Activated T-helper 1 cell treated with anti-CD3 and anti-CD28 coated beads, Interleukin-2, amount 50 U/mL, for 16 hours (primary cell): ENCODE measurements around the gene NFIX.

Experiments
- DNase-seq, 2 donors: peaks; one replicate each; pipeline ENCODE4 v3.0.0-alpha.2; 2020; ENCODE audit warnings: low read depth in 1 of 2, low spot score in 1 of 2

The NFIX gene

DNA sequence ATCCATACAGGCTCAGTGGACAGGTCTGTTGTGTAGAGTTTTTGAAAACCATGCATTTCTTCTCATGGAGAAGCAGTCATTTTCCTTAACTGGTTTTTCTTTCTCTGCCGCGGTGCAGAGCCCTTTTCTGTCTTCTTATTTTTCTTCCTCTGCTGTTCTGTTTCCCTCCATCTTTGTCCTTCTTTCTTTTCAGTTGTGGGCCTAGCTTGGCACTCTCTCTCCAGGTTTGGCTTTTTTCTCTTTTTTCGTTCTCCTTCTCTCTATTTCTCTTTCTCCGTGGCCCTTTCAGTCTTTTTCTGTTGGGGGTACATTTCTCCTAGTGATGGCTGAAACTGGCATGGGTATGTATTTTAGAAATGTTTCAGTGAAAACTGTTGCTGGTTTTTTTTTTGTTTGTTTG lies 24.1 kb downstream of the NFIX start:
- DNase-seq = no peak

DNA sequence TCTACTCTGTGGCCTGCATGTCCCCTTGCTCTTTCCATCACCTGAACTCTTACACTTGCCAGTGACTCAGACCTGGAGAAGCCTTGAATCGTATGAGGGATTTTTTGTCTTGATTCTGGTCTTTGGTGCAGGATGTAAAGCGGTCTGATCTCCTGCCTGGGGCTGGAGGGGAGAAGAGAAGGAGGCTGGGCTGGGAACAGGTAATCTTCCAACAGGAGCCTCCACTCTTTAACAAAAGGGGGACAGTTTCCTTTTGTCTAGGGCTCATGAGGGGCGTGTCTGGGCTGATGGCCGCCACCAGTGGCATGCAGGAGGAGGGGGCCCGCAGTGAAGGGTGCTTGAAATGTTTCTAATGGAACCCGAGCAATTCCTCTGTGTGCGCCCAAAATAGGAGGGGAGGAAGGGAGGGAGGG lies 24.7 kb downstream of the NFIX start:
- no peak for DNase-seq

DNA sequence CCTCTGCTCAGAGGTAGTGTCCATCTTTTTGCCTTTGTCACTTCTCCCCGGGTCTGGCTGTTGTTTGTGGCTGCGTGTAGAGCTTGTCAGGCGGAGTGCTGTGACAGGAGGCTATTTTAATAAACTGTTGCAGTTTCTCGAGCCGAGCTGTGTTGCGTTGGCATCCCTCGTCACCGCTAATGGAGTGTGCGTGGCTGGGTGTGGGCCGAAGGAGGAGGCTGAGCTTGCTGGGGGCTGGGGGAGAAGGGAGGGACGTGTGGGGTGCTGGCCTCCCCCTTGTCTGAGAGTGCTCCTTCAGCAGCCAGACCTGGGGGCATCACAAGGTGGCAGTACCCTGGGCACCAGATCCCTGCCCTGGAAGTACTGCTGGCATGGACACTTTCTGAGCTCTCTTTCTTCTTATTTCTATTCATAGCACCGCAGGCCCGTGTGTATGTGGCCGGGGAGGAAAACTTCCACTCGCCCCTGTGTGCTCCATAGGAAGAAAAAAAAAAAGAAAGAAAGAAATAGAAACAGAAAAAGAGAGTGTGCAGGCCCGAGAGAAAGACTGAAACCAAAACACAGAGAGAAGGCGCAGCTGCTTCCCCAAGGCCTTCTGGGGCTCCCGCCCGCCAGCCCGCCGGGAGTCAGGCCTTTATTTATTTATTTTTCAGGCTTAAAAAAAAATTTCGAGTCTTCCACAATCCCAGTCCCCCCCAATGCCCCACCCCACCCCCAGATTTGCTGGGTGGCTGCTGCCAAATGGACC lies 27.0 kb downstream of the NFIX start:
- DNase-seq = no peak

DNA sequence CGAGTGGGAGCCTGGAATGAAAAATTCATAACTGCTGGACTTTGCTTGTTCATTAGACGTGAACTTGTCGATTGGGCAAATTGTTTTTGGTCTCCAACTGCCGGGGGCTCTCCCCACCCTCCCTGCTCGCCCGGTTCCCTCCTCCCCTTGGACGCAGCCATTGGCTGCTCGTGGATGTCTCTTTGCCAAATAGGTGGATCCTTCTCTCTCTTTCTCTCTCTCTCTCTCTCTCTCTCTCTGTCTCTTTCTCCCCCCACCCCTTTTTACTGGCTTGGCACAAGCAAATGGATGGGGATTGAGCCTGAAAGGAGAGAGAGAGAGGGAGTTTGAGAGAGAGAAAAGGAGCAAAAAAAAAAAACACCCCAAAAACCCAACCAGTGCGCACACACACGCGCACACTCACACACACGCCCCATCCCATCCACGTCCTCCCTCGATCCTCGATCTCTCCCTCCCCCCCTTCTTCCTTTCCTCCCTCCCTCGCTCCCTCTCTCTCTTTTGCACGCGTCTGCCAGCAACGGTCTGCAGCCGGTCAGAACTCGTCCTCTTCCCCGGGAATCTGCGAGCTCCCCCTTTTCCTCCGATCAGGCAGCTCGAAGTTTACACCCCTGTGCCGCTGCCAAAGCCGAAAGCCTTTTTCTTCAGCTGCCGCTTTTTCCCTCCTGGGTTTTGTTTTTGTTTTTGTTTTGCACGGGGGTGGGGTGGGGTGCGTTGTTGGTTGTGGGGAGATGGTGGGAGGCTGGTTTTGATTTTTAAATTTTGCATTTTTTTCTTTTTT lies 27.8 kb downstream of the NFIX start:
- no peak for DNase-seq

DNA sequence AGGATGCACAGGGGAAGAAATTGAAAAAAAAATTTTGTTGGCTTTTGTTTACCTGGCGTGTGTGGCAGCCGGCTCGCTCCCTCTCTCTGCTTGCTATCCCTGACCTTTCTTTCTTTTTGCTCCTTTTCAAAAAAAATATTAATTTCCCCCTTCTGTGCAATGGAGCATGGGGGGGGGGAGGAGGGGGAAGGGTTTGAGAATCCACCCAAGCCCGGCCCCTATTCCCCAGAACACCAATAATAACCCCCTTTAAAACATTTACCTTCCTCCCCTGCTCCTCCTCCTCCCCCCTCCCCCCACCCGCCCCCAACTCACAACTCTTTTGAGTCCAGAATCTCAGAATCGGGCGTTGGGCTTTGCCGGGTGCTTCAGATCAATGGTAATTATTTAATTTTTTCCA lies 28.4 kb downstream of the NFIX start:
- DNase-seq = no peak

DNA sequence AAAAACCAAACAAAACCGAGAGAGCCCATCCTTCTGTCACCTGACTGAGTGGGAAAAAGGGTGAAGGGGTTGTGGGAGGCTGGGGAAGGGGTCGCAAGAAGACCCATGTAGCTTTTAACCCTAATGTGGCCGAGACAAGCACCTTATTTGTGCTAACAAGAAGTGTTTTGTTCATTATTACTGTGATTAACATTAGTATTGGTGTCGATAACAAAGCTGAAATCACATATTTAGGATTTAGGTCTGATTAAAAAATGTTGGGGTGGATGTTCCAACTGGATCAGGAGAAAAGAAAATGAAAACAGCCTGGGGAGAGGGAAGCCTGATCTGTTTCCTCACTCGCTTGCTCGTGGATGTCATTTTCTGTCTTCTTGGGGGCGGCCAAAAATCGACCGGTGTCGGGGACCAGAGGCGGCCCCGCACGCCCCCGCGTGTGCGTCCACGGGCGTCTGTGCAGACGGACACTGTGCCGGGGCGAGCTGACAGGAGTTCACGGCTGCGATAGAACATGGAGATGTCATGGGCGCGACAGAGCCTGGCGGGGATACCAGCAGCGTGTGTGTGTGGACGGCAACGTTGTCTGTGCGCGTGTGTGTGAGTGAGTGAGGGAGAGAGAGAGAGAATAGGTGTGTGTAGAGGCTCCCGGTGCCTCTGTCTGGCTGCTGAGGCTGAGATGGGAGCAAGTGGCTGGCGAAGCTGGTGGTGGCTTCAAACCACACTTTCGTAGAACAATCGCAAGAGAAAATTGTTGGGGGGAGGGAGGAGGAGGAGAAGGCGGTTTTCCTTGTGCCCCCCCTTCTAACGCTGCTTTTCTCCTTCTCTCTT lies 29.1 kb downstream of the NFIX start:
- no peak for DNase-seq

DNA sequence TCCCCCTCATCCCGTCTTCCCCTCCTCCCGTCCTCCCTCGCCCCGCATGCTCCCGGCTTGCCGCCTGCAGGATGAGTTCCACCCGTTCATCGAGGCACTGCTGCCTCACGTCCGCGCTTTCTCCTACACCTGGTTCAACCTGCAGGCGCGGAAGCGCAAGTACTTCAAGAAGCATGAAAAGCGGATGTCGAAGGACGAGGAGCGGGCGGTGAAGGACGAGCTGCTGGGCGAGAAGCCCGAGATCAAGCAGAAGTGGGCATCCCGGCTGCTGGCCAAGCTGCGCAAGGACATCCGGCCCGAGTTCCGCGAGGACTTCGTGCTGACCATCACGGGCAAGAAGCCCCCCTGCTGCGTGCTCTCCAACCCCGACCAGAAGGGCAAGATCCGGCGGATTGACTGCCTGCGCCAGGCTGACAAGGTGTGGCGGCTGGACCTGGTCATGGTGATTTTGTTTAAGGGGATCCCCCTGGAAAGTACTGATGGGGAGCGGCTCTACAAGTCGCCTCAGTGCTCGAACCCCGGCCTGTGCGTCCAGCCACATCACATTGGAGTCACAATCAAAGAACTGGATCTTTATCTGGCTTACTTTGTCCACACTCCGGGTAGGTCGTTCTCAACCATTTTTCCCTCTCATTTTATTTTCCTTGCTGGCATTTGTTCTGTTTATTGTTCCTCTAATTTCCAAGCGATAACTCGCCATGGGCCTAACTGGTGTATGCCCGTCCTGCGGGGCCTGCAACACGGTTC lies 29.8 kb downstream of the NFIX start:
- DNase-seq = no peak

DNA sequence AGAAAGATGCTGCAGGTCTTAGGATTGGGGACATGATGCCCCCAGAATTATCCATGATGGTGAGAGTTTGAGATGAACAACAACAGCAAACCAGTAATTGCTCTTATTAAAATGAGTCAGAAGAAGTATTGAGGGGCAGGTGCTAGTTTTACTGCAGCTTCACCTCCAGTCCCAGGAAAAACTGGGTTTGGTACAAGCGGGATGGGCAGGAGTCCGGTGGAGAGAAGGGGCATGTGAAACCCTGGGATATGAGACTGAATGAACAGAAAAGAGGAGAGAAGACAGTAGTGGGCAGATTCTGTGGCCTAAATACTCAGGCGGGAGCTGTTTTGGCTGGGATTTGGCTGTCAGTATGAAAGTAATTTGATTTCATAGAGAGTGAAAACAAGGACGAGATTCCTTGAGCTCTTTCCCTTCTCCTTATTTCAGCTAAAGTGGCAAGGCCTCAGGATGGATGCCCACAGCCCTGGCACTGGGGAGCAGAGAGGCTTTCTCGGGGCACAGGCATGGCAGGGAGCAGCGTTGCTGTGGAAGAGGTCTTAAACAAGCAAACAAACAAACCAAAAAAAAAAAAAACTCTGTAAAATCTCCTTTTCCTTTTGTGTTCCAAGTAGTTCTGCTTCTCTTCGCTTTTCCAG lies 30.7 kb downstream of the NFIX start:
- DNase-seq = no peak

DNA sequence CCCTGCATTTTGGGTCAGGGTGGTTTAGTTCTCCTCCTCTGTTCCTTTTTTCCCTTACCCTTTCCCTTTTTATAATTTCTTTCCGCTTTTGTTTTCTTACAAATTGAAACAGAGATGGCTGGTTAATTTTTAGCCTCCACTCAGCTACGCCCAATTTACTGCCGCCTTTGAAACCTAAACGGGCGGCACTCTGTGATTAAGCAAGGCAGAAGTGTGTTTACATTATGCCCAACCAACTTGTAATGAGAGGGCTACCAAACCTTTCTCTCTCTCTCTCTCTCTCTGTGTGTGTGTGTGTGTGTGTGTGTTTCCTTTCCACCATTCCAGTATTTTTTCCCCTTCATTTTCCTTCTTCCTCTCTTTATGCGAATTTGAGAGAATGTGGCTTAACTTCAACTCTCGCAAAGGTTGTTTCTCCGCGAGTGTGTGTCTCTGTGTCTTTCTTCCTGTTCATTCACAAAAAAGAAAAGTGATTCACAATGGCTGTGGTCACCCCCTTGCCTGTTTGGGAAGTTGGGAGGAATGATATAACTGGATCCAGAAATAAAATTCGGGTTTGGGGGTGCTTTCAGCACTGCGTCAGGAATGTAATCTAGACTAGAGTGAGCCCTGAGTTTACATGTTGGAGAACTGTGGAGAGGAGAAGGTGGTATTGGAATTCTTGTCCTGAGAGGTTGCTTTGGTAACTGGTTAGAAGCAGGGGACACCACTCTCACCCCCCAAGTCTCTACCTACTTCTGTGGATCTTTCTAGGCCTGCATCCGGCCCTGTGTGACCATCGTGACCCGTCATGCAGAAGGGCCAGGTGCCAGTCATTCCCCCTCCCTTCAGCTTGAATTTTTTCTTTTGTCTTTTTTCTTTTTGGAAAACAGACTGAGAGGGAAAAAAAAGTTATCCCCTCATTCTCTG lies 31.4 kb downstream of the NFIX start:
- no peak for DNase-seq

DNA sequence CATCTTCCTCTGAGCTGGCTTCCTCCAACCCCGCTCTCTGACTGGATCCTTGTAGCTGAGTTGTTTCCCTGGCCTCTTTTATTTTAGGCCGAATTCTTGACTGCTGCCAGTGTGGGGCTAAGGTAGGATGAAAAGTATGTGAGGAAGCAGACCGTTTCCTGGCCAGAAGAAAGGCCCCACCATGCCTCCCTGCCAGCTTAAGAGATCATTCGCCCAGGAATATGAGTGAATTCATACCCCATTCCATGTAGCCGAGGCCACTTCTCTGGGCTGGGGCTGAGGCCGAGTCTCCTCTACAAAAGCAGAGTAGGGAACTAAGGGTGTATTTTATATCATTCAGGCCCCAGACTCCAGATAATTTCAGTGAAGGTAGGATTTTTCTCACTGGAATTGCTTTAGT lies 32.3 kb downstream of the NFIX start:
- no peak for DNase-seq

DNA sequence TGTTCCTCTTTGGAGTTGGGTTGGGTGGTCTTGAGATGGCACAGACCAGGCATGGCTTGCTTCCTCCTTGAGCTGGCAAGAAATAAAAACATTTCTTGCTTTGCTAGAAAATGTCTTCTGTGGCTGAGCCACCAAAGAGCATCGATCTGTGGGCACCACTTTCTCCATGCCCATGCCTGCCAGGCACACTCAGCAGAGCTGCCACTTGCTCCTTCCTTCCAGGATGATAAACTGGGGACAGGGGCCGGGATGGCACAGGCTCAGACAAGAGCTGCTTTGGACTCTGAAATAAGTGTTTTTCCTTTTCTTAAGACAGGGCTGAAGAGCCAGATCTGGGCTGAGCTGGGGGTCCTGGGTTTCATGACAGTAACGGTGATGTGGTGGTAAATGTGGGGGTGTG lies 32.8 kb downstream of the NFIX start:
- DNase-seq = no peak

DNA sequence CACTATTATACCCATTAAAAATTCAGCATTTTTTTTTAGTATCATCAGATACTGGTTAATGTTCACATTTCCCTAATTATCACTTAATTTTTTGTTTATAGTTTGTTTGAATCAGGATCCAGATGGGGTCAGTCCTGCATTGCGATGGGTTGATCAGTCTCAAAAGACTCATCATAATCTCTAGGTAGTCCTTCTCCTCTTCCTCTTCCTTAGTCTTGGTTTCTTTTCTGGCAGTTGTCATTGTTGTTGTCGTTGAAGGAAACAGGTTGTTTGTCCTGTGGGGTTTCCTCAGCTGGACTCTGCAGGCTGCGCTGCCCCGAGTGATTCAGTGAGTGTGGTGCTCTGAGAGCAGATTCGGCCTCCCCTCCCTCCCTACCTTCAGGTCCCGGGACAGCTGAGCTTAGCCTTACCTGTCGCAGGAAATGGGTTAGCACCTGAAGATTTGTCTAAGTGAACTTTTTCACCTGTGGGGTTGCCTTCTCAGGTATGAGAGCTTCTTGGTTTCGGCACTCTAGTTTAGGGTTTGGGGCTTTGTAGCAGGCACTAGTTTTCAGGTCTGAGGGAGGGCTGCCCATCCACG lies 34.1 kb downstream of the NFIX start:
- no peak for DNase-seq

DNA sequence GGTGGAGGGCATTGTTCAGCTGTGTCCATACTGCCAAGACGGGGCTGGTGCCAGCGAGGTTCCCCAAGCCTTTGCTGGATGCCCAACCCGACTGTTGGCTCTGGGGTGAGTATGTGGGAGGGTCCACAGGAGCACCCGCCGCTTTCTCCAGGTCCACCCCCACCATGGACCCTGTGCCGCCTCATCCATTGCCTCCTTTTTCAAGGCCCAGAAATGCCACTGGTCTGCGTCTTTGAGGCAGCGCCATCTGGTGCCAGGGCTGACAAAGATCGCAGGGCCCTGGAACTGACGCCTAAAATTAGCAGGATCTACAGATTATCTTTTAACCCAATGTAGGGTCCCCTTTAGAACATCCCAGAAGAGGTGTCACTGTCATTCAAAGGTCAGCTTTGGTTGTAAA lies 34.6 kb downstream of the NFIX start:
- DNase-seq = no peak

DNA sequence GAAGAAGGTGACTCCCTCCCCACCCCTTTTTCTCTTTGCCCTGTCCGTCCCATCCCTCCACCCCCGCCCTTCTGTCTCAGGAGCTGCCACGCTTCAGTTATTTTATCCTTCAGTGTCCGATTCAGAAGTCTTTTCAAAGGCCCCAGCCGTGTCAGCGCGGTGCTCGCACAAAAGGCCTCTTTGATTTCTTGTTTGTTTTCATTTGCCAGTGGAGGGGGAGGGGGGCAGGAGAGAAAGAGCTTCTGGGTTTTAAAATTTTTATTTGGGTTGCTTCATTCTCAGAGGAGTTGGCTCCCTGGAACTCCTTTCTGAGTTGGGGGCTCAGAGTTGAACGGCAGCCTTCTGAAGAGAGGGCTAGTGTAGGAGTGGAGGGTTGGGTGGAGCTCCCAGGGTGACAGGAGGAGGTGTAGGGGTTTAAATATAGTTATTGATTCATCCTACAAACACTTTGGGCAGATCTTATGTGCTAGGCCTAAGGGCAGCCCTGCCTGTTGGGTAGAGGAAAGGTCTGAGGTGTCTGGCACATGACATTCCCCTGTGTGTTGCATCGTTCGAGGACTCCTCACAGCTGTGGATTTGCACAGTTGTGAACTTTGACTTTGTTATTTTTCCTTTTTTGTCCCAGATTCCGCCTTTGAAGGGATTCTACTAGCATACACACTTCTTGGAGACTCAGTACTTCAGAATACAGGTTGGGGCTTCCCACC lies 36.8 kb downstream of the NFIX start:
- DNase-seq = no peak

DNA sequence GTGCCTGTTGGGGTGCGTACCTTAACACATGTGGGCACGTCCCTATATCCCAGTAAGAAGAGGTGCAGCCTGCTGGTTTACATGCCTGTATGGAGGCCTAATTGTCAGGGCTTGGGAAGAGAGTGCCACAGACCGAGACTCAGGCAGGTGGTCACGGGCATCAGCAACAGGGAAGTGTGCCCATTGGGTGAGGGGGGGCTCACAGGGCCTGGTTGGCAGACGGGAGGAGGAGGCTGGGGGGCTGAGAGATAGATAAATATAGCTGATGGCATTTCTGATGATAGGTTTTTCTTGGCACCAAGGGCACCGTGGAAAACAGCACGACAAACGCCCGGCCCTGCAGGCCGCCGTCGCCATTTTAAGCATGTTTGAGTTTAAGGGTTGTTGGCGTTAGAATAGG lies 37.6 kb downstream of the NFIX start:
- DNase-seq = no peak

DNA sequence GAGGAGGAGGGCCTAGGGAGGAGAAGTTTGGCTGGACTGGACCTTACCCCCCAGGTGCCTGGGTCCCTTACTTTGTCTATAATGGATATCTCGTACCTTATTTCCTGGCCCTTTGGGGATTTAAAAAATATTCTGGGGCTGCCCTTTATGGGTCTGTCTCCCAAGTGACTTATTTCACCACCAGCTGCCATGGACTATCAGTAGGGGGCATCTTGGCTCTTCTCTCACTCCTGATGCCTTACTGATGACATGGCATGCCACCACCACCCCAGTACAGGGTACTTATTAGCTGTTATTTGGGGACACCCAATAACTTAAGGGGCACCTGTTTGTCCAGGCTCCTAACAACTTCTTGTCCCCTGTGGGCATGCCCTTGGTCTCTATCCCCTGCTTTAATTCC lies 38.0 kb downstream of the NFIX start:
- DNase-seq = no peak

DNA sequence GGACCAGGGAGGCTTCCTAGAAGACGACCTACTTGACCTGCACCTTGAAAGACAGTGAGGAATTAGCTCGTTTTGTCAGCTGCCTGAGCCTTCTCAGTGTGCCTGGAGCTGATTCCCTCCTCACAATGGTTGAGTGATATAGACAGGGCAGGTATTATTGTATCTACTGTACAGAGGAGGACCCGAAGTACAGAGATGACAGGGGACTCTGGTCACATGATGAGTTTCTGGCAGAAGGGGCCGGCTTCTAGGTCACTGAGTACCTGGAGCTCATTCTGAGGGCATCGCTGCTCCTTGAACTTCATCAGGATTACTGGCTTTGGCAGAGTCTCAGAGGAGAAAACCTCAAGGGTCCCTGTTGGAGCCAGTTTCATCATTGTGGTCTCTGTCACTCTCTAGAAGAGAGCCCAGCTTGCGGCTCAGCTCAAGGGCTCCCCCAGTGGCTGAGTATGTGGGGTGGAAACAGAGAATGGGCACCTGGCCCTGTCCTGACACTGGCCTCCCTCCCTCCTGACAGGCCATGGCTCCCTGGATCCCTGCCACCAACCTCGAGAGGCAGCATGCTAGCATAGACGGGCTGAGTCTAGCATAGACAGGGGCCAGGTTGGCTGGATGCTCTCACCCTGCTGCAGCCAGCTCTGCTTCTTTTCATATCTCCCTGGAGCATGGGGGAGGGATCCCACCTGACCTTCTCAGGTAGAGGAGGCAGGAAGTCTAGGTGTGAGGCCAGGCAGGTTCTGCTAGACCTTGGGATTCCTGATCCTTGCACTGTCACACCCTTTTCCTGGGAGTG lies 38.7 kb downstream of the NFIX start:
- DNase-seq = no peak

DNA sequence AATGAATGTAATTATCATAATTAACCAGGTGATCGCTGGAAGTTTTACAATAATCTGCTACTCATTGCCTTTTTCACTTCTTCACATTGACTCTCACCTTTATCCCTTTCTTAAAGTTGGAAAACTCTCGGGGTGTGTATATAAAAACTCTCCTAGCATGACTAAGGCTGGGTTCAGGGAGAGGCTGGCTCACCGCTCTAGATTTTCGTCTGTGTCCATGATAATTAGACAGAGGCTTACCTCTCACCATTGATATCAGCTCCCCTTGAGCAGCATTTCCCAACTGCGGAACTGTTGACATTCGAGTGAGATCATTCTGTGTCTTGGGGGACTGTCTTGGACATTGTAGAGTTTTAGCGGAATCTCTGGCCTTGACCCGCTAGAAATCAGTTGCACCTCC lies 39.4 kb downstream of the NFIX start:
- no peak for DNase-seq
